ENCODE results near the gene SMIM22.
"Not testable (repeated sequence)": the region's sequence is repeated elsewhere in the genome, so short reads cannot be mapped to it uniquely, and the experiment has no call there.

The SMIM22 gene

DNA sequence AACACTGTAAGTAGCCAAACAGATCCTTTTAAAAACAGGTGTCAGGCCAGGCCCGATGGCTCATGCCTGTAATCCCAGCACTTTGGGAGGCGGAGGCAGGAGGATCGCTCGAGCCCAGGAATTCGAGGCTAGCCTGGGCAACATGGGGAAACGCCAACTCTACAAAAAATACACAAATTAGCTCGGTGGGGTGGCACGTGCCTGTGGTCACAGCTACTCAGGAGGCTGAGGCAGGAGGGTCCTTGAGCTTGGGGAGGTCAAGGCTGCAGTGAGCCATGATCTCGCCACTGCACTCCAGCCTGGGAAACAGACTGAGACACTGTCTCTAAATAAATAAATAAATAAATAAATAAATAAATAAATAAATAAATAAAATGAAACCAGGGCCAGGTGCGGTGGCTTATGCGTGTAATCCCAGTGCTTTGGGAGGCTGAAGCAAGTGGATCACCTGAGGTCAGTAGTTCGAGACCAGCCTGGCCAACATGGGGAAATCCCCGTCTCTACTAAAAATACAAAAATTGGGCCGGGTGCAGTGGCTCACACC, 10.7 kb upstream of the SMIM22 start:
- not testable (repeated sequence) for DNase-seq (ENCODE audit: low read depth, low spot score); H3K4me3 ChIP-seq (ENCODE audit: low read length); H3K9me3 ChIP-seq (ENCODE audit: control insufficient read depth, insufficient read depth, low read length); H3K27me3 ChIP-seq (ENCODE audit: control insufficient read depth, insufficient read depth, low read length); H3K4me1 ChIP-seq (ENCODE audit: control insufficient read depth, insufficient read depth, low read length); H3K27ac ChIP-seq (ENCODE audit: low read length); H3K36me3 ChIP-seq (ENCODE audit: control insufficient read depth, insufficient read depth, low read length)
- WGBS (ENCODE audit: insufficient coverage, insufficient read length): no CpG with 5 or more reads among the region's 14 CpGs

DNA sequence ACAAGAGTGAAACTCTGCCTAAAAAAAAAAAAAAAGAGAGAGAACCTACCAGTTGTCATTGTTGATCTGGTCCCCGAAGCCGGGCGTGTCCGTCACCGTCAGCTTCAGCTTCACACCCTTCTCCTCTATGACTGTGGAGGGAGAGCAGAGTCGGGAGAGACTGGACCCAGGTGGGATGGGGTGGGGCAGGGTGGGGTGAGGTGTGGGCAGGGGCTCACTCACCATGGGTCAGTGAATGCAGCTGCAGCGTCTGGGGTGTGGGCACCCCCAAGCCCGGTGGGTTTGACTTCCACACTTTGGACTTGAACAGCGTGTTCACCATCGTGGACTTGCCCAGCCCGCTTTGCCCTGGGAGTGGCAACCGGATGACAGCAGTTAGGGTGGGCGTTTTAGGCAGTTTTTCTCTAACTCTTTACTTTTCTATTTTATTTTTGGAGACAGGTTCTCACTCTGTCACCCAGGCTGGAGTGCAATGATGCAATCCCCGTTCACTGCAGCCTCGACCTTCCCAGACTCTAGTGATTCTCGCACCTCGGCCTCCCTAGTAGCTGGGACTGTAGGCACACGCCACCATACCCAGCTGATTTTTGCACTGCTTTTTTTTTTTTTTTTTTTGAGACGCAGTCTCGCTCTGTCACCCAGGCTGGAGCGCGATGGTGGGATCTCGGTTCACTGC, 9.3 kb upstream of the SMIM22 start:
- WGBS (ENCODE audit: insufficient coverage, insufficient read length): no CpG with 5 or more reads among the region's 23 CpGs
- H3K4me1 ChIP-seq (ENCODE audit: control insufficient read depth, insufficient read depth, low read length): no peaks in the 10 kb centered on the region

DNA sequence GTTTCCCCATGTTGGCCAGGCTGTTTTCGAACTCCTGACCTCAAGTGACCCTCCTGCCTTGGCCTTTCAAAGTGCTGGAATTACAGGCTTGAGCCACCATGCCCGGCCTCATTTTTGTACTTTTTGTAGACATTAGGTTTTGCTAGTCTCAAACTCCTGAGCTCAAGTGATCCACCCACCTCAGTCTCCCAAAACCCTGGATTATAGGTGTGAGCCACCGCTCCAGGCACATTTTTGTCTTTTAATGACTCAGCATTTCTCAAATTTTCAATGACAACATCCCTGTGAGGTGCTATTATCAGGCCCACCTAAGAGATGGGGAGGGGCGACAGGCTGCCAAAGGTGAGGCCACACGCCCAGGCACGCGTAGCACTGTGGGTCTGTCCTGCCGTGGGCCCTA, 8.1 kb upstream of the SMIM22 start:
- Histone ChIP-seq H3K27me3 (ENCODE audit: control insufficient read depth, insufficient read depth, low read length) (no peaks in the 10 kb centered on the region), H3K4me3 (ENCODE audit: low read length) (no peak overlapping the region), H3K9me3 (ENCODE audit: control insufficient read depth, insufficient read depth, low read length) (no peaks in the 10 kb centered on the region), H3K27ac (ENCODE audit: low read length) (no peak overlapping the region), H3K4me1 (ENCODE audit: control insufficient read depth, insufficient read depth, low read length) (no peaks in the 10 kb centered on the region), H3K36me3 (ENCODE audit: control insufficient read depth, insufficient read depth, low read length) (no peaks in the 10 kb centered on the region)
- no peak for DNase-seq (ENCODE audit: low read depth, low spot score)
- WGBS (ENCODE audit: insufficient coverage, insufficient read length): no CpG with 5 or more reads among the region's 8 CpGs

More for the DNA sequence above, 9.3 kb upstream of the SMIM22 start:
- H3K27ac ChIP-seq (ENCODE audit: low read length): no peak overlapping the region
- no peak overlapping the region for H3K4me3 ChIP-seq (ENCODE audit: low read length)
- no peaks in the 10 kb centered on the region for H3K27me3 ChIP-seq (ENCODE audit: control insufficient read depth, insufficient read depth, low read length)
- H3K36me3 ChIP-seq (ENCODE audit: control insufficient read depth, insufficient read depth, low read length): no peaks in the 10 kb centered on the region
- H3K9me3 ChIP-seq (ENCODE audit: control insufficient read depth, insufficient read depth, low read length): no peaks in the 10 kb centered on the region
- DNase-seq (ENCODE audit: low read depth, low spot score): no peak

DNA sequence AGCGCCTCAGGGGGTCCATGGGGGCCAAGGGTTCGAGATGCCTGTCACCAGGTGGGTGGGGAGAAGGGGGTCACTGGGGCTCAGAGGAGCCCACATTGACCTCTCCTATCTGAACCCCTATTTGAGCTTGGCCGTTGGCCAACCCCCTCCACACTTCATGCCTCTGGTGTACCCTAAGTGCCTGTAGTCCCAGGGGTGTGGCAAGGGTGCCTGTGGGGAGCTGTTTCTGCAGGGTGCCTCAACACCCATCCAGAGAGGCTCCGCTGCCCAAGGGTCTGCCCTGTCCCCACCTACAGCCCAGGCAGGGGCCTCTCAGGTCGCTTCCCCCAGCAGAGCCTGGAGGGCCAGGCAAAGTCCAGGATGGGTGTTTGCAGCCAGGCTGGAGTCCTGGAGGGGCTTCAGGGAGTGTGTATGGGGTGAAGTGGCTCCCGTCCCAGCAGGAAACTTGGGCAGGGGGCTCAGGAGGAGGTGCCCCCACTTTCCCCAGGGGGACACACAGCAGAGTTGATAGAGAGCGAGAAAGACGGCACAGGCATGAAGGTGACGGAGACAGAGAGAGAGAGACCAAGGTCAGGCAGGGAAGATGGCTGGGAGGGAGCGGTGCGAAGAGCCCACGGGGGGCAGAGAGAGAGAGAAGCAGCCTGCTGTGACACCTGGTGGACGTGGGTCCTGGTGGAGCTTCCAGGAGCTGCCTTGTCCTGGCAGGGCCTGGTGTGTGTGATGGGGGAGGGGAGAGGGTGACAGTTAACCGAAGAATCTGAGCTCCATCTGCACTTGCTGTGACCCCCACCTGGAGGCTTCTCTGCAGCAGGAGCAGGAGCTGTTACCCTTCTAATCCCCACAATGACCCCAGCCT, 7.3 kb upstream of the SMIM22 start, which contains the start of gene SEPTIN12:
SEPTIN12 (minus strand) TSS at position 719 of the 856 bp plus-strand sequence; CDS start at position 19, 700 bp downstream.
- H3K36me3 ChIP-seq (ENCODE audit: control insufficient read depth, insufficient read depth, low read length): no peaks in the 10 kb centered on the region
- H3K4me1 ChIP-seq (ENCODE audit: control insufficient read depth, insufficient read depth, low read length): no peaks in the 10 kb centered on the region
- no peak within 1 kb of the TSS for H3K4me3 ChIP-seq (ENCODE audit: low read length)
- H3K9me3 ChIP-seq (ENCODE audit: control insufficient read depth, insufficient read depth, low read length): no peaks in the 10 kb centered on the region
- no peak within 1 kb of the TSS for H3K27ac ChIP-seq (ENCODE audit: low read length)
- DNase-seq (ENCODE audit: low read depth, low spot score): no peak
- no peaks in the 10 kb centered on the region for H3K27me3 ChIP-seq (ENCODE audit: control insufficient read depth, insufficient read depth, low read length)
- WGBS (ENCODE audit: insufficient coverage, insufficient read length): no CpG with 5 or more reads among the region's 14 CpGs

DNA sequence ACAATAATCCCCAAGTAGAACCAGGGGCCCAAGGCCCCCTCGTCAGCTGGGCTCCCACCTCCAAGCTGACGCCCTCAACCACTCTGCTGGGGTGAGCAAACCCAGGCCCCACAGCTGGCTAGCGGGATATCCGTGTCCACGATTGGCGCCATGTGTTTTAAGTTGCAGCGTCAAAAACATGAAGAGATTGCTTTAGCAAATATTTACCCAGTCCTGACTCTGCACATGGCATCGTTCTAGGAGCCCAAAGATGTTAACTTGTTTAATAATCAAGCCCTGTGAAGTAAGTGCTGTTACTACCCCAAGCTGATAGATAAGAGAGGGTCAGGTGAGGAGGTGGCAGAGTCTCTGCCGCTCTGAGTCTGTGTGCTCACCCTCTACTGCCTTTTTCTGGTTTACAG, 6.7 kb upstream of the SMIM22 start:
- Histone ChIP-seq H3K9me3 (ENCODE audit: control insufficient read depth, insufficient read depth, low read length) (no peaks in the 10 kb centered on the region), H3K4me3 (ENCODE audit: low read length) (no peak overlapping the region), H3K27ac (ENCODE audit: low read length) (no peak overlapping the region), H3K36me3 (ENCODE audit: control insufficient read depth, insufficient read depth, low read length) (no peaks in the 10 kb centered on the region), H3K27me3 (ENCODE audit: control insufficient read depth, insufficient read depth, low read length) (no peaks in the 10 kb centered on the region), H3K4me1 (ENCODE audit: control insufficient read depth, insufficient read depth, low read length) (no peaks in the 10 kb centered on the region)
- DNase-seq (ENCODE audit: low read depth, low spot score): no peak
- WGBS (ENCODE audit: insufficient coverage, insufficient read length): no CpG with 5 or more reads among the region's 9 CpGs

DNA sequence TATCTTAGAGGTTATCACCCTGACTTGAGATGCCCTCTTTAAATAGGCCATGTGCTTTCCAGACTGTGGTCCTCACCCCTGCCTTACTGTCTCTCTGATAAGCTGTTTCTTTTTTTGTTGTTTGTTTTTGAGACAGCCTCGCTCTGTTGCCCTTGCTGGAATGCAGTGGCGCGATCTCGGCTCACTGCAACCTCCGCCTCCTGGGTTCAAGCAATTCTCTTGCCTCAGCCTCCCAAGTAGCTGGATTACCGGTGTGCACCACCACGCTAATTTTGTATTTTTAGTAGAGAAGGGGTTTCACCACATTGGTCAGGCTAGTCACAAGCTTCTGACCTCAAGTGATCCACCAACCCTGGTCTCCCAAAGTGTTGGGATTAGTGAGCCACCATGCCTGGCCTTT, 6.3 kb upstream of the SMIM22 start:
- no peaks in the 10 kb centered on the region for H3K9me3 ChIP-seq (ENCODE audit: control insufficient read depth, insufficient read depth, low read length)
- H3K4me1 ChIP-seq (ENCODE audit: control insufficient read depth, insufficient read depth, low read length): no peaks in the 10 kb centered on the region
- H3K27ac ChIP-seq (ENCODE audit: low read length): no peak overlapping the region
- no peaks in the 10 kb centered on the region for H3K27me3 ChIP-seq (ENCODE audit: control insufficient read depth, insufficient read depth, low read length)
- WGBS (ENCODE audit: insufficient coverage, insufficient read length): no CpG with 5 or more reads among the region's 7 CpGs
- H3K4me3 ChIP-seq (ENCODE audit: low read length): no peak overlapping the region
- no peaks in the 10 kb centered on the region for H3K36me3 ChIP-seq (ENCODE audit: control insufficient read depth, insufficient read depth, low read length)
- no peak for DNase-seq (ENCODE audit: low read depth, low spot score)

- Histone ChIP-seq H3K36me3 (ENCODE audit: control insufficient read depth, insufficient read depth, low read length) (no peaks in the 10 kb centered on the region), H3K27me3 (ENCODE audit: control insufficient read depth, insufficient read depth, low read length) (no peaks in the 10 kb centered on the region), H3K4me3 (ENCODE audit: low read length) (no peak overlapping the region), H3K4me1 (ENCODE audit: control insufficient read depth, insufficient read depth, low read length) (no peaks in the 10 kb centered on the region), H3K9me3 (ENCODE audit: control insufficient read depth, insufficient read depth, low read length) (no peaks in the 10 kb centered on the region), H3K27ac (ENCODE audit: low read length) (no peak overlapping the region)
- WGBS (ENCODE audit: insufficient coverage, insufficient read length): no CpG with 5 or more reads among the region's 10 CpGs
- no peak for DNase-seq (ENCODE audit: low read depth, low spot score)
These were observed 4.9 kb upstream of the SMIM22 start for GRCh38 chr16:4790261-4790660.

DNA sequence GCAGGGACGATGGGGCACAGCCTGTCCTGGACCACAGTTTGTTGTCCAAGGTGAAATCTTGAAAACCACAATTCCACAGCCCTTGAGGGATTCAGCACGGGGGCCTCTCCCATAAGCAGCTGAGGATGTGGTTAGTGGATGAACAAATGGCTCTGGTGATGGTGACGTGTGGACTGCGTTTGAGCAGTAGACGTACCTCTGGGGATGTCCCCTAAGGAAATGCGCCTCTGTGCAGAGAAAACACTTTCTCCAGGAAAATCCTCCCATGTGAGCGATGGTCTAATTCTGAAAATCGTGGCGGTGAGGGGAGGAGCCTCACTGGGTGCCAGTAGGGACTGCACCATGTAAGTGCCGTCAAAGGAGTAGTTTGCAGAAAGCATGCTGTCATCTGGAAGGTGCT, 4.3 kb upstream of the SMIM22 start:
- Histone ChIP-seq H3K27me3 (ENCODE audit: control insufficient read depth, insufficient read depth, low read length) (no peaks in the 10 kb centered on the region), H3K36me3 (ENCODE audit: control insufficient read depth, insufficient read depth, low read length) (no peaks in the 10 kb centered on the region), H3K4me1 (ENCODE audit: control insufficient read depth, insufficient read depth, low read length) (no peaks in the 10 kb centered on the region), H3K4me3 (ENCODE audit: low read length) (no peak overlapping the region), H3K27ac (ENCODE audit: low read length) (no peak overlapping the region), H3K9me3 (ENCODE audit: control insufficient read depth, insufficient read depth, low read length) (no peaks in the 10 kb centered on the region)
- DNase-seq (ENCODE audit: low read depth, low spot score): no peak
- WGBS (ENCODE audit: insufficient coverage, insufficient read length): no CpG with 5 or more reads among the region's 10 CpGs

DNA sequence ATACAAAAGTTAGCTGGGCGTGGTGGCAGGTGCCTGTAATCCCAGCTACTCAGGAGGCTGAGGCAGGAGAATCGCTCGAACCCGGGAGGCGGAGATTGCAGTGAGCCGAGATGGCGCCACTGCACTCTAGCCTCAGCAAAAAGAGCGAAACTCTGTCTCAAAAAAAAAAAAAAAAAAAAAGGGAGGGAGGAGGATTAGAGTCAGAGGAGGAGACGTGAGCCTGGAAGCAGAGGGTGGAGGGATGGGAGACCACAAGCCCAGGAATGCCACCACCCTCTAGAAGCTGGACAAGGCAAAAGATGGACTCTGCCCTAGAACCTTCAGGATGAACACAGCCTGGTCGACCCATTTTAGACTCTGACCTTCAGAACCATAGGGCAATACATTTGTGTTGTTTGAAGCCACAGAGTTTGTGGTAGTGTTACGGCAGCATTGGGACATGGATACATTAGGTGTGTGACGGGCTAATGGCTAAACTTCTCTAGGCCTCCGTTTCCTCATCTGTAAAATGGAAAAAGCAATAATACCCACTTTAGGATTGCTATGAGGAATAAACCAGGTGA, 2.1 kb upstream of the SMIM22 start:
- H3K9me3 ChIP-seq (ENCODE audit: control insufficient read depth, insufficient read depth, low read length): no peaks in the 10 kb centered on the region
- no peaks in the 10 kb centered on the region for H3K4me1 ChIP-seq (ENCODE audit: control insufficient read depth, insufficient read depth, low read length)
- H3K4me3 ChIP-seq (ENCODE audit: low read length): no peak overlapping the region
- DNase-seq (ENCODE audit: low read depth, low spot score): no peak
- H3K27ac ChIP-seq (ENCODE audit: low read length): no peak overlapping the region
- H3K36me3 ChIP-seq (ENCODE audit: control insufficient read depth, insufficient read depth, low read length): no peaks in the 10 kb centered on the region
- no peaks in the 10 kb centered on the region for H3K27me3 ChIP-seq (ENCODE audit: control insufficient read depth, insufficient read depth, low read length)
- WGBS (ENCODE audit: insufficient coverage, insufficient read length): no CpG with 5 or more reads among the region's 13 CpGs

- no peaks in the 10 kb centered on the region for H3K9me3 ChIP-seq (ENCODE audit: control insufficient read depth, insufficient read depth, low read length)
- H3K4me1 ChIP-seq (ENCODE audit: control insufficient read depth, insufficient read depth, low read length): no peaks in the 10 kb centered on the region
- H3K36me3 ChIP-seq (ENCODE audit: control insufficient read depth, insufficient read depth, low read length): peaks cover 8% of the 10 kb centered on the region
- no peaks in the 10 kb centered on the region for H3K27me3 ChIP-seq (ENCODE audit: control insufficient read depth, insufficient read depth, low read length)
- no peak overlapping the region for H3K4me3 ChIP-seq (ENCODE audit: low read length)
- no peak overlapping the region for H3K27ac ChIP-seq (ENCODE audit: low read length)
- no CpG with 5 or more reads among the region's 30 CpGs for WGBS (ENCODE audit: insufficient coverage, insufficient read length)
- no peak for DNase-seq (ENCODE audit: low read depth, low spot score)
These were observed 831 bp downstream of the SMIM22 start for GRCh38 chr16:4795828-4796572.

Data from iPS DF 6.9 (cell line).